Stimulated activated CD8-positive, alpha-beta memory T cell treated with anti-CD3 and anti-CD28 coated beads, Interleukin-15, amount 100 ng/mL, for 48 hours (primary cell): Measurements from ENCODE around the gene ALDH1A1.

Experiments
- DNase-seq, 2 donors: peaks; one replicate each; pipeline ENCODE4 v3.0.0-alpha.2; 2020; ENCODE audit warnings: low read depth in 2 of 2

Gene ALDH1A1

GRCh38 chr9:72979405-72980100 is 26.7 kb upstream of the ALDH1A1 start:
- no peak for DNase-seq

- DNase-seq = no peak
Observed at GRCh38 chr9:72978744-72979143, 25.9 kb upstream of the ALDH1A1 start.

GRCh38 chr9:72977670-72978069 is 24.8 kb upstream of the ALDH1A1 start:
- no peak for DNase-seq

DNA sequence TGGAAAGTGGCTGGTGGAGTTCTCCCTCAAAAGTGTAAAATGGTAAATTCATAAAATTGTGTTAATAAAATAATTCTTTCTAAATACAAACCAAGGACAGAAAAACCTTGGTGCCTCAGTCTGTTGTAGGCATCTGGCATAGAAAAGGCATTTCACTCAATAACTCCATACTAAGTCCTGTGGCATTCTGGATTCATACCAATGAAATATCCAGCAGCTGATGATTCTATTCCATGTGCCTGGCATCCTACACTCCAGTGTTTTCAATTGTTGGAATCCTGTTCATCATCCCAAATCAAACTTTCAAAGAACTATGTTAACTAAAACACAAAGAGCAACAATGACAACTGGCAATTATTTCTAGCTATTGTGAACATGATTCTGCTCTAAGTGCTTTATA is 21.6 kb upstream of the ALDH1A1 start:
- DNase-seq = no peak

DNA sequence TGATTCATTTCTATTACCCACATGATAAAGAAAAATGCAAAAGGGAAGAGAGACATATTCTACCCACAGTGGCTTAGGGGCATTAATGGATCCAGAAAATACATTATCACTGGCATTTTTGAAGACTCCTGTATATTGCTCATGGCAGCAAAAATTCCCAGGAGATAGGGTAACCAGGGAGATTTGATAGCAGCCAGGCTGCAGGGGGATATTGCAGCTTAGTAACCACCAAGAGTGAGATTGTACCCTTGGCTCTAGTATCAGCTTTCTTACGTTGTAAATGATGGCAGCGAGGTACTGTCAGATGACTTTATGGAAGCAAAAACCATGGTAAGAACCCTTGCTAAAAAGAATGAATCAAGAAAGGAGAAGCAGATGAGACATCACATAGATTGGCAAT is 19.8 kb upstream of the ALDH1A1 start:
- DNase-seq = no peak

- no peak for DNase-seq
Observed at GRCh38 chr9:72971411-72971810, 18.6 kb upstream of the ALDH1A1 start.

- no peak for DNase-seq
Observed at GRCh38 chr9:72960446-72960845, 7.6 kb upstream of the ALDH1A1 start.

DNA sequence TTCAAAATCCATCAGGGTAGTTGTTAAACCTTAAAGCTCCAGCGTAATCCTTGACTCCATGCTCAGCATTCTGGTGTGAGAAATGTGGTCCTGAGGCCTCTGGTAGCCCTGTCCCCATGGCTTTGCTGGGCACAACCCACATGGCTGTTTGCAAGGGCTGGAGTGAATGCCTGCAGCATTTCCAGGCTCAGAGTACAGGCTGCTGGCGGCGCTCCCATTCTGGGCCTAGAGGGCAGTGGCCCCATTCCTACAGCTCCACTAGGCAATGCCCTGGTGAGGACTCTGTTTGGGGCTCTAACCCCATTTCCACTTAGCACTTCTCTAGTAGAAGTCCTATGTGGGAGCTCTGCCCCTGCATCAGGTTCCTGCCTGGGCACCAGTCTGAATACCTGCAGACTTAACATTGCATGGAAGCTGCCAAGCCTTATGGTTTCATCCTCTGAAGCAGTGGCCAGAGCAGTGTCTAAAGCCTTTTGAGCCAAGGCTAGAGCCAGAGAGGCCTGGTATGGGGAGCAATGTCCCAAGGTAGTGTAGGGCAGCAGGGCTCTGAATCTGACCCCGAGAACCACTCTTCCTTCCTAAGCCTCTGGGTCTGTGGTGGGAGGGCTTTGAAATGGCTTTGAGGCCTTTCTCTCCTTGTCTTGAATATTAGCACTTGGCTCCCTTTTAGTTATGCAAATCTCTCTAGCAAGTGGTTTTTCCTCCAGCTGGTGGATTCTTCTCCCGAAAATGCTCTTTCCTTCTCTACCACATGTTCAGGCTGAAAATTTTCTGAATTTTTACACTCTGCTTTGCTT is 5.8 kb upstream of the ALDH1A1 start:
- DNase-seq = no peak

GRCh38 chr9:72955571-72955970 is 2.7 kb upstream of the ALDH1A1 start:
- DNase-seq = no peak

DNA sequence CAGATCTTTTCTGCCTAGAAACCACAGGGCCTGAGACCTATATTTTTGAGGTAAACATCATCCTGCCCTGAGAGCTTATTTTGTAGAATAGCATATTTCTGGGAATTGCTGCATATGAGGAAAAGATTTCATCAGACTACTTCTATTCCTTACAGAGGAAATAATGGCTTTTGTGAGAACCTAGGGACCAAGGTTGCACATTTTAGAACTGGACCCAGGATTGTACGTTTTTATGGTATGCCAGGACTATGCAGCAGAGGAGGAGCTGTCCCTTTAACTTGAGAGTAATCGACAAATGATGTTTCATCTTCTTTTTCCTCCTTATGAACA is 2.2 kb upstream of the ALDH1A1 start:
- DNase-seq = no peak

- no peak for DNase-seq
Observed at GRCh38 chr9:72954431-72955125, 1.7 kb upstream of the ALDH1A1 start.

GRCh38 chr9:72952381-72952690 is 517 bp downstream of the ALDH1A1 start:
- DNase-seq = no peak

DNA sequence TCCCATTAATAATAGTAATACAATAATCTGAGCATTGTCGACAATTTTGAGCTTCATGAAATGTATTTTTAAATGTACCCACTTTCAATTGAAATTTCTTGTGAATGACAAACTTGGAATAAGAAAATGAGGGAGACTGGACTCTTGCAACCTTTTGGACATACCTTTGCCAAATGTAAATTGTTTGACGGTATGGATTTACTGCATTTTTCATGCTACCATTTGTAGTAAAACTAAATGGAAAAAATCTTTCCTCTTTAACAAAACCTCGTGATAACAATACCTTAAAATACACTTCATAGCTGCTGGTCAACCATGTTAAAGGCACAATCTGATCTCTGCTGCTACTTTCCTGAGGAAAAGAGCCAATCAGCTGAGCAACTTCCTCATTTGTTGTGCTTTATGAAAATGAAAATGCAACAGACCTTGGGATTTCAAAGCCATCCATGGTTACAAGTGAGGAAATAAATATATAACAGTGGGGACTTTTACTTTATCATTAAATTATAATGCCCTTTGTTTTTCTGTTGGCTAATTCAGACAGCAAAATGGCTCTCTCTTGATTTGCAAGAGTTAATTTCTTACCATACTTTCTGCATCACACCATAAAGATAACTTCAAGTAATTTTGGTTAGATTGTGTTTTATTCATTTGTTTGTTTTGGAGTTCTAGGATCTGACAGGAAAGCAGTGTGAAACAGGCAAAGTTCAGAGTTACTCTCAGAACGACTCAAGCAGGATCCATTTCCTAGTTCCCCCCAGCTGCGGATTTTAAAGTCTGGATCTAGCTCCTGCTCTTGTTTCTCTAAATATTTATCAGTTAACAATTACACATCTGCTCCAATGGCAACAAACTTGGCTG is 1.1 kb downstream of the ALDH1A1 start:
- DNase-seq = no peak

- DNase-seq = no peak
Observed at GRCh38 chr9:72950875-72951442, 1.9 kb downstream of the ALDH1A1 start.

GRCh38 chr9:72949918-72950325 is 2.9 kb downstream of the ALDH1A1 start:
- DNase-seq = no peak

GRCh38 chr9:72949244-72949582 is 3.6 kb downstream of the ALDH1A1 start:
- DNase-seq = no peak

GRCh38 chr9:72948575-72949243 is 4.1 kb downstream of the ALDH1A1 start:
- no peak for DNase-seq

GRCh38 chr9:72947984-72948465 is 4.8 kb downstream of the ALDH1A1 start:
- DNase-seq = no peak

- DNase-seq = no peak
Observed at GRCh38 chr9:72946821-72947220, 6.0 kb downstream of the ALDH1A1 start.

DNA sequence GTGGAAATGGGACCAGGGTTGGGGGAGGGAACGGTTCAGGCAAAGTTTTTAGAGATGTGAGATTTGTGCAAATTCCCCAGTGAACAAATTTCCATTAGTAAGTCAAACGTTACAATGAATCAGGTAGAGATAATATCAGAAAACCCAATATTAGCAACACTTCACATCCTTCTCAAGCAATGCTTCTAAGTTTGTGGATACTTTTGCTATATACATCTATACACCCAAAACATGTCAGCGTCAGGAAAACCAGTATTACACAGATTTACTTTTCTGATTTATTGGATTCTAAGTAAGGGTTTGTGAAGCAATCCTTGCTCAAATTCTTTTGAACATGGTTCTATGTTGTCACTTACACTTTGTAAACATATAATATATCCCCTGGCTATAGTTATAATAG is 6.5 kb downstream of the ALDH1A1 start:
- no peak for DNase-seq

DNA sequence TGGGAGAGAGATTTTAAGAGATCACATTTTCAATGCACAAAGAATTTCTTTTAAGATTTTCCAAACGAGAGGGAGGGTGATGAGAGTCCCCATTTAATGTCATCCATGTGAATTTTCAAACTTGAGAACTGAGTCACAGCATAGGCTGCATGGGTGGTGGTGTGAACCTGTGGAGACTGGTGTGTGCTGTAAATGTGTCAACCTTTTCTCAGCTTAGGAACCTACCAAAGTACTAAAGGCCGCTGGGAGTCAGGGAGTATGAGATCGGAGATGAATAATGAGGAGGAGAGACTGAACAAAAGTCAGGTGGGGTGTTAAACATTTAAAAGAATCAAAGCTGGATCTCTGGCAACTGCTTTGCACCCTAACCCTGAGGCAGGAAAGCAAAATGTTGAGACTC is 7.5 kb downstream of the ALDH1A1 start:
- DNase-seq = no peak
